Left colon (tissue), 2 donors: Measurements from ENCODE around the gene MARVELD3. TPM values are rescaled to one million over a fixed set of nuclear protein-coding genes. Genes with fewer than 3 reads are reported as not detected.
A peak's percentile ranks its signal among the peaks of the same experiment; 100 is the strongest.
"Not testable (repeated sequence)": the region's sequence is repeated elsewhere in the genome, so short reads cannot be mapped to it uniquely, and the experiment has no call there.

Source experiments
- ATAC-seq: fragments of 200-7000 bp; cut with Tn5 transposase; one replicate; pipeline ENCODE4 v1.9.1; 2020; ENCODE audit warnings: mild to moderate bottlenecking, moderate library complexity
- DNase-seq, 2 donors: peaks; one replicate each; pipeline ENCODE4 v3.0.0-alpha.2; 2020
- intact Hi-C, 2 donors: fragments of 100-400 bp; cut with DNase I in 1 of 2; cut with micrococcal nuclease in 1 of 2; formaldehyde crosslinking; loops; one replicate each; pipeline versions ENCODE4 v1.11.2 to v1.14.0; 2022; cut with DNase I, micrococcal nuclease
- total RNA-seq, 2 donors: library from RNA; stranded (reverse); fragmentation: NEBNext Ultra II Directional; extraction: Animal tissue kit (Norgen Biotek cat#: 25700); gene quantifications; one replicate each; pipeline ENCODE4 v1.2.1, GENCODE V29; 2021
- donor health status: DM: no; HTN: no; CAD: no.
- donor health status: DM: yes; HTN: yes; CAD: no.

MARVELD3 gene
- total RNA-seq, 2 donors from 2014 or later, result 69.7 to 112 TPM

DNA sequence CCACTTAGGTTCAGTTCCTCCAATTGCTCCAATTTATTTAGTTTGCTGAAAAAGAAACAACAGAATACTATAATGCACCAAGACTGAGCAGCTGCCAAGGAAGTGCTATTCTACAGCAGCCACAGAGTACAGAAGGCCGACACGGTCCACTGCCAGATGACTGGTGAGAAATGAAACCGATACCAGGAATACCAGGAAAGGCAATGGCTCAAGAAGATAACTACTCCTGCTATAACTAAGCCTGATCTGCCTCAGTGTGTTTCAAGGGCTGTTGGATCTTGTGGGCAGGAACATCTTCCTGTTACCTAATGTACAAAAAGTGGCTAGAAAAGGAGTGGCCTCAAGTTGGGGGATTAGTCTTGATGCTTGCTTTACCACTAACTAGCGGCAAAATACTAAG lies 32.8 kb downstream of the MARVELD3 start:
- DNase-seq (no peak), ATAC-seq (peak; percentile 76)

DNA sequence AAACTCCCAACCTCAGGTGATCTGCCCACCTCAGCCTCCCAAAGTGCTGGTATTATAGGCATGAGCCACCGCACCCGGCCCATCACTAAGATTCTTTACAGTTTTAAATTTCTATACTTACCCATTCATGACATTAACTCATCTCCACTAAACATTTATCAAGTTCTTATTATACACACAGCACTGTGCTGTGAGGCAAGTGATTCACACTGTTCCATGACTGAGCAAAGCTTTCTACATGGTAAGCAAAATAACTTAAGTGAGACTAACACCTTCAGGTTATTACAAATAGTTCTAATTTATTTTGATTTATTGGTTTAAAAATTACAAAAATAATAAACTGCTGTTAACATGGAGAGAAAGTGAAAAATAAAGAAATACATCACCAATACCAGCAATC lies 33.5 kb downstream of the MARVELD3 start:
- ATAC-seq, result no peak
- DNase-seq, result no peak
- intact Hi-C loops, result no loop called here

More for the DNA sequence above, 32.8 kb downstream of the MARVELD3 start:
- intact Hi-C loops, result no loop called here

DNA sequence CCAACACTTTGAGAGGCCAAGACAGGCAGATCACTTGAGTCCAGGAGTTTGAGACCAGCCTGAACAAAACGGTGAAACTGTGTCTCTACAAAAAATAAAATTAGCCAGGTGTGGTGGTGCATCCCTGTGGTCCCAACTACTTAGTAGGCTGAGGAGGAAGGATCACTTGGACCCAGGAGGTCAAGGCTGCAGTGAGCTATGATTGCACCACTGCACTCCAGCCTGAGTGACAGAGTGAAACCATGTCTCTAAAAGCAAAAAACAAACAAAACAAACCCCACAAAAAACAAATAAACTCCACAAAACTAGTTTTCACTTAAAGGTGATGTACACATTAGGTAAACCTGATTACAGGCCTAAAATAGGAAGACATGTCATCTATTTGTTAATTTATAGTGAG lies 40.3 kb downstream of the MARVELD3 start:
- DNase-seq, result no peak
- intact Hi-C loops, result no loop called here
- no peak for ATAC-seq

DNA sequence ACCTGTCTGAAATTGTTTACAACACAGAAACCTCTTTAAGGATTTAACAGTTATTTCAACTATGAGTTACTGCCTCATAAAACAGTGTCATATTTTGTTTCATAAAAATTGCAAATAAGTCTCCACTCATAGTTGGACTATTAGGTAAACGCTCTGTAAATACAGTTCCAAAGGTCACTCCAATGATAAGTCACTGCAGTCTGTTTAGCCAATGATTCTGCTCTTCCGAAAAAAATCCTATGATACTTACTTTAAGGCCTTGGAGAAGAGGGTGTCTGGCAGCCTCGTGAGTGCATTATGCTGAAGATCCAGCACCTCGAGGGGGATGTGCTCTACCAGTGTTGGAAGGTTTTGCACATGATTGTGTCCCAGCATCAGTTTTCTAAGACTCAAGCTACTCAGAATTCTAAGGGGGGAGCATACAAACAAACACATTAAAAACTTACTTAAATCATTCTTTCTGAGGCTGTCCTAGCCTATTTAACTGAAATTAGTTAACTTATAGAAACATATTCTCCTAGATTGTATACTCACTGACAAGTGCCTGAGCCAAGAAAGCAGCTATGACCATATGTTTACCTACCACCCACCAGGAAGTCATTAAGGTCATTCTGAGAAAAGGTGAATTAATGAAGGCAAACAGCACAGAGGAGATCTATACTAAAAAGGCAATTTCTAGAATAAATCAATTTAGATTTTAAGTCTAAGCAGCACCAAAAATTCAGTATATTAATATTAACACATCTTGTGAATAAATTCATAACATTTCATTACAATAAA lies 41.1 kb downstream of the MARVELD3 start:
- DNase-seq (no peak), ATAC-seq (peak; percentile 70)
- intact Hi-C loops, result no loop called here

GRCh38 chr16:71669926-71670536 lies 44.0 kb downstream of the MARVELD3 start:
- no peak for DNase-seq
- ATAC-seq, result peak; percentile 27
- intact Hi-C loops, result no loop called here

DNA sequence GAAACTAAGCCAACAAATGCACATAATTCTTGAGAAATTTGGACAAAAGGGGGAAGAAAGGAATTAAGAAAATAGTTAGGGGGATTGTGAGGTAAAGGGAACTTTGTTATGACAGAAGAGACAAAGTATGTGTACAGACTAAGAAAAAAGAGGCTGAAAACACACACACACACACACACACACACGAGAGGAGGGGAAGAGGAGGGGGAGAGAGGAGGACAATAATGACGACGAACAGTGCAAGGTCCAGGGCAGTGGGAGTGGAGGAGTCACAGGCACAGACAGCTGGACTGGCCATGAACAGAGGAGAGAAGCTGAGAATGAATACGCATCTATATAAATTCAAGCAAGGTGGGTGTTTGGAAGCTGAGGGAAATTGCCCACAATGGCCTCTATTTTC lies 44.6 kb downstream of the MARVELD3 start:
- peak; percentile 72 for ATAC-seq
- peak in 1 of 2 donors; percentile 32 for DNase-seq
- intact Hi-C loops, result no loop called here

- intact Hi-C loops, result no loop called here
- DNase-seq, result no peak
- ATAC-seq, result no peak
Observed at GRCh38 chr16:71671165-71671564, 45.2 kb downstream of the MARVELD3 start.

DNA sequence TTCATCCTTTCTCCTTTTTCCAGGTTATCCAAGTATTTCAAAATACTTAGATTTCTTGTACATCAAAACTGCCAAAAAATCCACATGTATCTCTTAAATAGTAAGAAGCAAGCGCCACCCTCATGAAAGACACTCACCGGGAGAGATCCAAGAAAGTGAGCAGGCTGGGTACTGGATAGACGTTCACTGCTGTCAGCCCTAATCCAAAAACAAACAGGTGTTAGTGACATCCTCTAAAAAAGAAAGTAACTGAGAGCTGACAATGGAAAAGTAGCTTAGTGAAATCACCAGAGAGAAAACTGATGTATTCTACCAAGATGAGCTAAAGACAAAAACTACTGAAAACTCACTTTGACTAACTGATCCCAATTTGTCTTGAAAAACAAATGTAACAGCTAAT lies 46.1 kb downstream of the MARVELD3 start:
- DNase-seq (no peak), ATAC-seq (no peak)
- intact Hi-C loops, result no loop called here

- intact Hi-C loops, result no loop called here
- no peak for ATAC-seq
- no peak for DNase-seq
Observed at GRCh38 chr16:71672803-71673581, 47.0 kb downstream of the MARVELD3 start.

- intact Hi-C loops, result no loop called here
- ATAC-seq (no peak), DNase-seq (no peak)
Observed at GRCh38 chr16:71673582-71673973, 47.6 kb downstream of the MARVELD3 start.

DNA sequence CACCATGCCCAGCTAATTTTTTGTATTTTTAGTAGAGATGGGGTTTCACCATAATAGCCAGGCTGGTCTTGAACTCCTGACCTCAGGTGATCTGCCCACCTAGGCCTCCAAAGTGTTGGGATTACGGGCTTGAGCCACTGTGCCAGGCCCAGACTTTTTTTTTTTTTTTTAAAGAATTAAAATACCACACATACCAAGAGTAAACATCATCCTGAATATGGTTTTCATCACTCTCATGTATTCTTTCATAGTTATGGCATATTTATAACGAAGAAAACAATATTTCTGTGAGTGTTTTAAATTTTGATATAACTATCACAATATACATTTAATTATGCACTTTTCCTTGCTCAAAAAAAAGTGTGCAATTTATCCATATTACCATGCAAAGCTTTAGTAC lies 48.2 kb downstream of the MARVELD3 start:
- intact Hi-C loops, result no loop called here
- no peak for ATAC-seq
- no peak for DNase-seq

DNA sequence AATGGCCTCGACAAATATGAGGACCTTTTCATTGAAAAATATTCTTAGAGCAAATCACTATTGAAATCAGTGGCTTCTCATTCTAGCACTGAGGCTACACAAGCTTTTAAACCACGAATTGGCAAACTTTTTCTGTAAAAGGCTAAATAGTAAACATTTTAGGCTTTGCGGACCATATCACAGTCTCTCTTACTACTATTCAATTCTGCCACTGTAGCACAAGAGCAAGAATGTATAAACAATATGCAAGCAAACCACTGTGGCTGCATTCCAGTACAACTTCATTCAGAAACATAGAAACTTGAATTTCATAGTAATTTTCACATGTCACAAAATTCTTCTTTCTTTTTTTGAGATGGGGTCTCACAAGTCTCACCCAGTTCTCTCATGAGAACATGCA lies 49.4 kb downstream of the MARVELD3 start:
- ATAC-seq (no peak), DNase-seq (no peak)
- intact Hi-C loops, result no loop called here

DNA sequence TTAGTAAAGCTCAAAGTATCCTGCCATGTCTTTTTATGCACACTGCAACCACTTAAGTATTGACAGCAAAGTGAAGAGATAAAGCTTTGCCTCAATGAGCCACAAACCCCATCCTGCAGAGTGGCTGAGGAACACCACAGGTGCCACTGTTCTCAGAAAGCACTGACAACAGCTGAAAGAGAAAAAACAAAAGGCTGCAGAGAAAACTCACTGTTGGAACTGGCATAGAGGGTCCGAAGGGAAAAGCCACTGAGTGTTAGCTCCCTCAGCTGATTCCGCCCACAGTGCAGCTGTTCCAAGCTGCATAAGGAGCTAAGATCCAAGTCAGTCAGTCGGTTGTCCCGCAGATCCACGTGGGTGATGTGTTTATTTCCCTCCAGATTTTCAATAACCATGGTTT lies 50.3 kb downstream of the MARVELD3 start:
- no peak for ATAC-seq
- intact Hi-C loops, result no loop called here

DNA sequence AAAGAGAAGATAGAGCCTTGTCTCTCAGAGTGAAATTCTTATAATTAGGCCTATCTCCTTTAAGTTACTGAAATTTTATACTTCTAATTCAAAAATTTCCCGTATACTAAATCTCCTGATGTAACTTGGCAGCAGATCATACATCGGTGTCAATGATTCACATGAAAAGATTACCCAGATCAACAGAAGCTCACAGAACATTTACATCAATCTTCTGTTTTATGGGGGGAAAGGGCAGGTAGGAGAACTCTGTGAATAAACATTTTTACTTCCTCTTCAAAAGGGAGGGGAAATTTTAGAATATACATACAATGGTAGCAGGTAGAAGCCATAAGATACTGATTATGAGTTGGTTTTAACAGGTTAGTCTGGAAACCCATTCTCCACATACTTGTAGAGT lies 55.4 kb downstream of the MARVELD3 start:
- DNase-seq, result no peak
- intact Hi-C loops, result no loop called here

More for the DNA sequence above, 50.3 kb downstream of the MARVELD3 start:
- DNase-seq, result no peak

DNA sequence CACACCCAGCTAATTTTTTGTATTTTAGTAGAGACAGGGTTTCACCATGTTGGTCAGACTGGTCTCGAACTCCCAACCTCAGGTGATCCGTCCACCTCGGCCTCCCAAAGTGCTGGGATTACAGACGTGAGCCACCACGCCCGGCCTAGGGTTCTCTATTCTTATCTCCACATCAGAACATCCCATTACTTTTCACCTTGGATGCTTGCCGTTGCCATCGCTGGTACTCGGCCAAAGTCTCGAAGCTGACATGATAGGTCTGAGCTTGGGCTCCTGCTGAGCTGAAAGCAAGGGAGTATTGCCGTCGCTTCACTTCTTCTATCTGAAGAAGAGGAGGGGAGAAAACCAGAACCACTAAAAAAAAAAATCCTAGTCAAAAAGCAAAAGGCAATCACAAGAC lies 58.3 kb downstream of the MARVELD3 start:
- DNase-seq, ATAC-seq, intact Hi-C loops: not testable (repeated sequence)

More for the DNA sequence above, 55.4 kb downstream of the MARVELD3 start:
- peak; percentile 81 for ATAC-seq

Other genes starting within 250 kb of the MARVELD3 start
- not detected for gene TLE7, start 184.1 kb upstream of the MARVELD3 start, total RNA-seq
- 1 to 10 TPM; 6.4 to 7.2 TPM for gene ZNF23, start 163.9 kb upstream of the MARVELD3 start, total RNA-seq
- gene ZNF19, start 136.9 kb upstream of the MARVELD3 start, total RNA-seq, result 1 to 10 TPM; 8.3 to 9.8 TPM
- not detected for gene CHST4, start 99.8 kb upstream of the MARVELD3 start, total RNA-seq
- gene TAT, start 49.1 kb upstream of the MARVELD3 start, total RNA-seq, result 1 to 10 TPM in 1 of 2 donors, under 1 TPM in 1; 0.67 to 2.1 TPM
- gene PHLPP2, start 98.5 kb downstream of the MARVELD3 start, total RNA-seq, result 10 to 100 TPM; 40.1 to 78.5 TPM
- 100 to 1,000 TPM; 104 to 108 TPM for gene AP1G1, start 182.7 kb downstream of the MARVELD3 start, total RNA-seq
- 10 to 100 TPM; 17.0 to 23.6 TPM for gene ATXN1L, start 219.8 kb downstream of the MARVELD3 start, total RNA-seq